ENCODE measurements around the gene OR4E2.
"Not testable (repeated sequence)": the region's sequence is repeated elsewhere in the genome, so short reads cannot be mapped to it uniquely, and the experiment has no call there.

OR4E2 gene, protein sequence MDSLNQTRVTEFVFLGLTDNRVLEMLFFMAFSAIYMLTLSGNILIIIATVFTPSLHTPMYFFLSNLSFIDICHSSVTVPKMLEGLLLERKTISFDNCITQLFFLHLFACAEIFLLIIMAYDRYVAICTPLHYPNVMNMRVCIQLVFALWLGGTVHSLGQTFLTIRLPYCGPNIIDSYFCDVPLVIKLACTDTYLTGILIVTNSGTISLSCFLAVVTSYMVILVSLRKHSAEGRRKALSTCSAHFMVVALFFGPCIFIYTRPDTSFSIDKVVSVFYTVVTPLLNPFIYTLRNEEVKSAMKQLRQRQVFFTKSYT

DNA sequence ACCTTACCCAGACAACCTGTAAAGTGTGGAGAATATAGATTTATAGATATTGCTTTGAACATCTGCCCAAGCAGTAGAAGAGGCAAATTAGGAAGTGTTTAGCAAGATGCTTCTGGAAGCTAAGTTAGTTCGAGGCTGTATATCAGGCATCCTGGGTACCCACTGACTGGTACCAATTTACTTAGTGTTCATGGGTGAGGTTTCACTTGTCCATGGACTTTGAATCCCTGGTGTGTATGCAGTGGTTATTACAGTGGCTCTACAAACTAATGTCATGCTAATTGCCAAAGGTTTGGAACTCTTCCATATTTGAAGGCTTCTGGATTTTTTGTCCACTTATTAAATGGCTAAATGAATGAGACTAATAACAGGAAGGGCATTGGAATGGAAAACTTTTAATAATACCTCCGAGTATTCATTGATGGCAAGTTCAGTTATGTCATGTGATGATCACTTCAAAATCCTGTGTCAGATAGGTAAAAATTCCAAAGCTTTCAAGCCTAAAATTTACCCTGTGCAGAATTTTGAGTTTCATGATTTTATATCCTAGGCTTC lies at the start of gene OR4E2:
Gene OR4E2 (plus strand): TSS at position 505 of the 555 bp plus-strand sequence. CDS start 11,248 bp downstream, outside the sequence.
- DNase-seq, result no peak

GRCh38 chr14:21612324-21612723 lies 41.3 kb upstream of the OR4E2 start:
- DNase-seq, result no peak

- DNase-seq, result no peak
Observed at GRCh38 chr14:21614240-21614639, 39.4 kb upstream of the OR4E2 start.

- no peak for DNase-seq
Observed at GRCh38 chr14:21617614-21618013, 36.0 kb upstream of the OR4E2 start.

DNA sequence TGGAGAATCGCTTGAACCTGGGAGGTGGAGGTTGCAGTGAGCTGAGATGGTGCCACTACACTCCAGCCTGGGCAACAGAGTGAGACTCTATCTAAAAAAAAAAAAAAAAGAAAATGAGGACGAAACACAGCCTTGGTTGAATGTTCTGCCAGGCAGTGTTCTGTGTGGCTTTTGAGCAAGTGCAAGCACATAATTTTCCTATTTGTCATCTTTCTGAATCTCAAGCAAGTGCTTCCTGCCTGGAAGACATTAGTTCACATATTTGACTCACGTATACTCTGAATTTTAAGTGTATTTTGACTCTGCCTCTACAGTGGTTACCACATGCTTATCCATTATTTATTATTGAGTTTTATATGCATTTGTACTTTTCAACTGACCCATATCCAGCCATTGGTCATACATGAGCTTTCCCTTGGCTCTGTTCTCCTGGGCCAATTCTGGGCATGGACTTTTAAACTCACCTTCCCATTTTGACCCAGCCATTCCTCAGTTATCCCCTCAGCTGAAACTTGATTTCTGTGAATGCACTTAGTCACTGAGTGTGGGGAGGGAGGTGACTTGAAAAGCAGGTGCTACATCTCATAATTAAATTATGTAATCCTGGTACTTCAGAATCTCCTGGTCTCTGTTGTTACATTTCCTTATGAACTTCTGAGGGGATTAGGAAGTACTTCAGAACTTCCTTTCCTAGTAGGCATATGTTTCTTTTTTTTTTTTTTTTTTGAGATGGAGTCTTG lies 27.0 kb upstream of the OR4E2 start:
- DNase-seq, result no peak

- not testable (repeated sequence) for DNase-seq
Observed at GRCh38 chr14:21630503-21630902, 23.1 kb upstream of the OR4E2 start.

DNA sequence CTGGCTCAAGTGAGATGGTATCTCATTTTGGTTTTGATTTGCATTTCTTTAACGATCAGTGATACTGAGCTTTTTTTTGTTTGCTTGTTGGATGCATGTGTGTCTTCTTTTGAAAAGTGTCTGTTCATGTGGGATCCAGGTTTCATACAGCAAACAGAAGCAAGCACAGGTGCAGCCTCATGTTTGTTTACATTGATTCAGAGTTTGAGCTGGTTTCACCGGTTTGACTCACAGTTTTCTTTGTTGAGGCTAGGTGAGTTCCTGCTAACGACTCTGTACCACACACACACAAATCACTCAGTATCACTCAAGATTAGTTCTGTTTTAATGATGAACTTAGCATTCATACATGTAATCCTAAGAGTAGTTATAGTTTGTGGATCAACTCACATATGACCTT lies 22.6 kb upstream of the OR4E2 start:
- no peak for DNase-seq

DNA sequence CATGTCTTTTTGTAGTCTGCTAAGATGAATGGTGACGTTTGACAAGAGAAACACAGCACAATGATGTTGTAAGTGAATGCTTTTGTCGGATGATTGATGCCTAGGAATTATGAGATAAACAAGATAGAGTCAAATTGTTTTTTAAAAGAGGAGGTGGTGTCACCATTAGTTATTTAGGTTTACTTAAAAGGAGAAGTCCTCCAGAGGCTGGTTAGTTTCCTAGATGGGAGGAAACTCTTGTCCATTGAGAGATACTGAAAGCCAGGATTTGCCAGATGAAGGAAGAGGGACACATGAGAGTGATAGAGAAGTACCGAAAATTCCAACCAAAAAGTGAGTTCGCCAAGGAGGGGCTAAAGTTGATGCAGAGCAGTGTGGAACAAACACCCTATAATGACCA lies 18.8 kb upstream of the OR4E2 start, which contains the start of gene OR10G2:
Gene OR10G2 (minus strand): TSS at position 101 of the 400 bp plus-strand sequence. CDS start 98 bp downstream, at position 3.
- no peak for DNase-seq

- no peak for DNase-seq
Observed at GRCh38 chr14:21642683-21643082, 11.0 kb upstream of the OR4E2 start.

DNA sequence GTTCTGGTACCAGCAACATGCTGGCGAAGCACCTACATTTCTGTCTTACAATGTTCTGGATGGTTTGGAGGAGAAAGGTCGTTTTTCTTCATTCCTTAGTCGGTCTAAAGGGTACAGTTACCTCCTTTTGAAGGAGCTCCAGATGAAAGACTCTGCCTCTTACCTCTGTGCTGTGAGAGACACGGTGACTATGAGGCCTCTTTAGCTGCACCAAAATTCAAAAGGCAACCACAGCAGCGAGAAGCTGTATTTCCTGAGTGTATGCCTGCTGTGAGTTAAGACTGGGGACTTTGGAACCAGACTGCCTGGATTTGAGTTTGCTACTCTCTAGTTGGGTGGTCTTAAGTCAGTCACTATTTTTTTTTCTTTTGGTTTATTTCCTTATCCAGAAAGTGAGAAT lies 10.2 kb upstream of the OR4E2 start:
- DNase-seq, result no peak

DNA sequence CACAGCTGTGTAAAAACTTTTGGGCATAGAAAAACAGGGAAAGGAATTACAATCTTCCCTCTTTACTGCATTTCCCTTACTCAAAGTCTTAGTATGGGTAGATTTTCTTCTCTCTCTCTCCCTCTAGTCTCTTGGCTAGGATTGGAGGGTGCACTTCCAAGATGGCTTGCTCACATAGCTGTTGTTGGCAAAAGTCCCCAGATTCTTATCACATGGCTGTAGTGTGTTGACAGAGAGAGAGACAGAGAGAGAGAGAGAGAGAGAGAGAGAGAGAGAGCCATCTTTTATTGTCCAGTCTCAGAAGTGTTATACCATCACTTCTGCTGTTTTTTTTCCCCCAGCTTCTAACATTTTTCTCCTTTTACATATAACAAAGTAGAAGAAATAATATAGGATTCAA lies 6.3 kb upstream of the OR4E2 start:
- DNase-seq, result no peak

- no peak for DNase-seq
Observed at GRCh38 chr14:21652209-21652808, 1.3 kb upstream of the OR4E2 start.

GRCh38 chr14:21654215-21654614 lies 580 bp downstream of the OR4E2 start:
- no peak for DNase-seq

- DNase-seq, result no peak
Observed at GRCh38 chr14:21656980-21657379, 3.3 kb downstream of the OR4E2 start.

DNA sequence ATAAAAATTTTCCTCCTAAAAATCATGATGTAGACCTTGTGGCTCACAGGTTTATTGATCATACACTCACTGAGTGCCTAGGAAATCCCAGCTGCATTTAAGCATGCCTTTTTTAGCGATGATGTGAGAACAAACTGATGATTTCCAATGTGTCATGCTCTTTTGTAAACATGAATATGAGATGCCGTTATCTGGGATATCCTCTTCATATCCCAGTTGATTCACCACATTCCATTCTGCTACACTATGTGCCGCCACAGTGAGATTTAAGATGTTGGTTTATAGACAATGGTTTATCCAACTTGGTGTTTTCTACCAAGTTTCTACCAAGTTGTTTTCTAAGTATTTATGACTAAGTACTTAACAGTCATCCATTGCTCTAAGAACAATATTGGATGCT lies 14.7 kb downstream of the OR4E2 start:
- DNase-seq, result no peak

DNA sequence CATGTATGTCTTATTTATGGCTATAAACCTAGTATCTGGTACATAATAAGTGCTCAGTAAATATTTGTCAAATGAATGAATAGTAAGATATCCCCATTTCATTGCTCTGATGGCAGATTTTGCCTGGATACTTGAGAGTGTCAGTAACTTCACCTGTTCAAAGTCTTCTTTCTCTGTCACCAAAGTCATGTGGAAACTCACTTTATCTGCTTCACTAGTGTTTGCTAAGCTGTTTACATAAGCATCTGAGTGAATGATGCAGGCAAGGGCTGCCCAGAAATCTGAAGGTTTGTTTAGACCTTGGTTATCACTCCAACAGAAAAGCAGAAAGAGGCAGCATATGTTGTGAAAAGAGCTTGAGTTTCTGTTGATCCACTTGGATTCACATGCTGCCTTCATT lies 15.6 kb downstream of the OR4E2 start:
- no peak for DNase-seq

GRCh38 chr14:21671371-21671770 lies 17.7 kb downstream of the OR4E2 start:
- DNase-seq, result no peak

DNA sequence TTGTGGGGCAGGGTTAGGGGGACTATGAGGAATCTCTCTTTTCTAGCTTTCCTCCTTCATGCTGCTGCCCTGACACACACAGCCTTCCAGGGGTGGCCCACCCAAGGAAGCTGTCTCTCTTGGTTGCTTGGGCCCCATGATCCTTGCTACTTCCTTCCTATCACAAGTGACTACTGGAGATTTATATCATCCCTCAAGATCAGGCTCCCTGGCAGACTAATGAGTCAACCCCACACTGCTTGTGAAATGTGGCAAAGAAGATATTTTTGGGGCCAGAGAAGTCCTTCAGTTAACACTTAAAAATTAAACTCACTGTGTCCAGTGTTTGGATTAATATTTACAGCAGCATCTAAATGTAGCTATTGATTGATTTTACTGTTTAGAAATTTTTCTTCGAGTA lies 18.5 kb downstream of the OR4E2 start:
- no peak for DNase-seq

DNA sequence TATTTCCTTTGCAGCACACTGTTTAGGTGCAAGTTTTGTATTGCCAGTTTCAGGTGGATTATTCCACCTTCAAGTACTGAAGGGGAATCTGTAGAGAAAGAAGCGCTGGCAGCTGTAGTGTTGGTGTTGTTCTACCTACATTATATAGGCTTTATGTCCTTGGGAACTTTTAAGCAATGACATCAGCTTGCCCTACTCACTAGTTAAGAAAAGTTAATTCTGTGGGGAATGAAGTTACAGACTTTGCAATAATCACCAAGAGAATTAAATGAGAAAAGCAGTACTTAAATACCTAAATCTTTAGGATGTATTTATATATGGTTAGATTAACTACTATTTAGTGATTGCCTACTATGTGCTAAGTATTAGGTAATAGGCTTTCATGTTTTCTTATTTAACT lies 20.1 kb downstream of the OR4E2 start, which contains the start of gene OR4E1:
Gene OR4E1 (minus strand): TSS at position 101 of the 400 bp plus-strand sequence. CDS start 2,883 bp downstream, outside the sequence.
- DNase-seq, result no peak

DNA sequence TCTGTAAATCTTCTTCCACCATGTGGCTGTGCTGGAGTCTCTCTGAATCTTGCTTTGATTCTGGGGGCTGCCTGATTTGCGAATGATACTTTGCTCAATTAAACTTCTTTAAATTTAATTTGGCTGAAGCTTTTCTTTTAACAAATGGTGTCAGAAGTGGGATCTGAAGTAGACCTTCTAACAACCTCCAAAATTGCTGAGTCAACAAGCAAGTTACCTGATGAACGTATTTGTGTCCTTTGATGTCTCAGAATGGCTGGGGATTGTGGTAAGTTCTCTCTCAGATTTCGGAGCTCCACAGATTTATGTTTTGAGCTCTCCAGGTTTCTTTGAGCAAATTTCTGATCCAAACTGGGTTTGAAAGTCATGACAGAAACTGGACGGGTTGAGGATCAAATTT lies 21.9 kb downstream of the OR4E2 start:
- no peak for DNase-seq

DNA sequence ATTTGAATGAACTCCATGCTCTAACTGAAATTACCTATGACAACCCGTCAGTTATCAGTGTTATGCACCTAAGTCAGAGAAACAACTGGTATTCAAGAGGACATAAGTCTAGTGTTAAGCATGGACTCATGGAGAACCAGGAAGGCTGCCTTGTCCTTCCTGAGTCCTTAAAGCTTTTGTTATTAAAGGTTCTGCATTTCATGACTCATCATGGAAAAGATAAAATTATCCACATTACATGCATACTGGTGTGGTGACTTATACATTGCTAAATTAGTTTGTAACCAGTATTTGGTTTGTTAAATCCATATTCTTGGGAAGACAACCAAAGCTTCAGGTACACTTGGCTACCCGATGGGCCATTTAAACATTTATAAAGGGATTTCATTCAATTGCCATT lies 26.4 kb downstream of the OR4E2 start:
- no peak for DNase-seq

DNA sequence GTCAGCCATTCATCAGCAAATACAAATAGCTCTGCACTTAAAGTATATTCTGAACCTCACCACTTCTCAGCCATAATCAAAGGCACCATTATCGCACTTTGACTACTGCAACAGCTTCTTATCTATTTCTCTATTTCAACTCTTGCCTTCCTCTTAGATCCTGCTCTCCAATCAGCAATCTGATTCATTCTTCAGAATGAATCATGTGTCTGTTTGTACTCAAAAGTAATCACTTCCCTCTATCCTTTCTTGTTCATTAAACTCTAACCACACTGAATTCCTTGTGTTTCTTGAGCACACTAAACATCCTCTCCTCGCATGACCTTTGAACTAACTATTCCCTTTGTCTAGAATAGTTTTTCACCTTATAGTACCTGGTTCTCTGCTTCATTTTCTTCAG lies 32.8 kb downstream of the OR4E2 start:
- DNase-seq, result no peak

DNA sequence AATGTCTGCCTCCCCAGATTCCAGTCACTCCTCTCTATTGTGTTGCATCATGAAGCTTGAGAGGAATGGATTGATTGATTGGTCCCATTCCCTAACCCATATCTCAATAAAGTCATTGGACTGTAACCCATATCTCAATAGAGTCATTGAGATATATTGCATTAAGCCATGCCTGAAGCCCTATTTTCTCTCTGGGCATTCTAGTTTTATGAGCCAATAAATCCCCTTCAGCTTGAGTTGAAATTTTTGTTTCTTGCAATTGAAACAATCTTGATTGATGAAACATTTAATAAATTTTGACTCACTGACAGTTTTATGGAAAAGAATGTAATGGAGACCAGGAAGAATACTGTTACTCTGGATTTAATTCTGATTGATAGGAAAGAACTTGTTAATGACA lies 40.8 kb downstream of the OR4E2 start:
- DNase-seq, result no peak

DNA sequence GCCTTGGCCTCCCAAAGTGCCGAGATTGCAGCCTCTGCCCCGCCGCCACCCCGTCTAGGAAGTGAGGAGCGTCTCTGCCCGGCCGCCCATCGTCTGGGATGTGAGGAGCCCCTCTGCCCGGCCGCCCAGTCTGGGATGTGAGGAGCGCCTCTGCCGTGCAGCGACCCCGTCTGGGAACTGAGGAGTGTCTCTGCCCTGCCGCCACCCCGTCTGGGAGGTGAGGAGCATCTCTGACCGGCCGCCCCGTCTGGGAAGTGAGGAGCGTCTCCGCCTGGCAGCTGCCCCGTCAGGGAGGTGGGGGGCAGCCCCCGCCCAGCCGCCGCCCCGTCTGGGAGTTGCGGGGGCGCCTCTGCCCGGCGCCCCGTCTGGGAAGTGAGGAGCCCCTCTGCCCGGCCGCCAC lies 44.0 kb downstream of the OR4E2 start:
- not testable (repeated sequence) for DNase-seq
